Neural progenitor cell (in vitro differentiated cells): ENCODE measurements around the gene GLUL. TPM values are rescaled to one million over a fixed set of nuclear protein-coding genes. Genes with fewer than 3 reads are reported as not detected.

Source experiments
- DNase-seq: peaks from one replicate; pipeline ENCODE4 v3.0.0-alpha.2; 2016; ENCODE audit warnings: low spot score
- H2AFZ ChIP-seq: fragments of 200-600 bp; sonication (generic); replicated peaks from 2 replicates; pipeline ENCODE4 v1.6.1; 2016; ENCODE audit warnings: antibody characterized with exemption
- H3F3A ChIP-seq: fragments of 200-600 bp; sonication (generic); 2 replicates; pipeline ENCODE4 v1.6.1; 2016; ENCODE audit warnings: antibody characterized with exemption, low read depth
- H3K27ac ChIP-seq: fragments of 200-600 bp; sonication (generic); 2 replicates; pipeline ENCODE4 v1.5.1; 2016; ENCODE audit warnings: mild to moderate bottlenecking
- H3K27me3 ChIP-seq: fragments of 200-600 bp; sonication (generic); 2 replicates; pipeline ENCODE4 v1.6.1; 2016; ENCODE audit warnings: mild to moderate bottlenecking, moderate library complexity
- H3K36me3 ChIP-seq: fragments of 200-600 bp; sonication (generic); 2 replicates; pipeline ENCODE4 v1.5.1; 2016
- H3K4me1 ChIP-seq: fragments of 200-600 bp; sonication (generic); 2 replicates; pipeline ENCODE4 v1.6.1; 2016; ENCODE audit warnings: mixed run types
- H3K4me2 ChIP-seq: fragments of 200-600 bp; sonication (generic); 2 replicates; pipeline ENCODE4 v1.6.1; 2016
- H3K4me3 ChIP-seq: fragments of 200-600 bp; sonication (generic); 2 replicates; pipeline ENCODE4 v1.5.1; 2016
- H3K79me2 ChIP-seq: fragments of 200-600 bp; sonication (generic); 2 replicates; pipeline ENCODE4 v1.6.1; 2016; ENCODE audit warnings: low read depth
- H3K9ac ChIP-seq: fragments of 200-600 bp; sonication (generic); 2 replicates; pipeline ENCODE4 v1.6.1; 2016
- H3K9me3 ChIP-seq: fragments of 200-600 bp; sonication (generic); 2 replicates; pipeline ENCODE4 v1.5.1; 2016; ENCODE audit warnings: low read depth
- H4K20me1 ChIP-seq: fragments of 200-600 bp; sonication (generic); 2 replicates; pipeline ENCODE4 v1.6.1; 2016; ENCODE audit warnings: low read depth
- H3K27ac Mint-ChIP-seq: 3 replicates; pipeline ENCODE4 v1.8.0; 2021; ENCODE audit warnings: mixed read lengths
- H3K27me3 Mint-ChIP-seq: 2 replicates; pipeline ENCODE4 v1.8.0; 2022; ENCODE audit warnings: low read depth, mild to moderate bottlenecking, inconsistent platforms, moderate library complexity, mixed read lengths; ENCODE audit not compliant: insufficient read depth
- H3K36me3 Mint-ChIP-seq: 3 replicates; pipeline ENCODE4 v1.8.0; 2021; ENCODE audit warnings: mixed read lengths
- H3K4me1 Mint-ChIP-seq: 3 replicates; pipeline ENCODE4 v1.8.0; 2021; ENCODE audit warnings: mixed read lengths
- H3K4me3 Mint-ChIP-seq: 3 replicates; pipeline ENCODE4 v1.8.0; 2021; ENCODE audit warnings: mild to moderate bottlenecking, moderate library complexity, mixed read lengths
- H3K9me3 Mint-ChIP-seq: 3 replicates; pipeline ENCODE4 v1.8.0; 2020; ENCODE audit warnings: mixed read lengths
- CTCF ChIP-seq: fragments of 200-600 bp; sonication (generic); IDR thresholded peaks from 2 replicates; pipeline ENCODE4 v1.5.1; 2017; ENCODE audit warnings: antibody characterized with exemption, mild to moderate bottlenecking
- EZH2 ChIP-seq: fragments of 200-600 bp; sonication (generic); IDR thresholded peaks from 2 replicates; pipeline ENCODE4 v1.6.1; 2017; ENCODE audit warnings: antibody characterized with exemption, mild to moderate bottlenecking, moderate library complexity
- EZH2phosphoT487 ChIP-seq: fragments of 200-600 bp; sonication (generic); IDR thresholded peaks from 2 replicates; pipeline ENCODE4 v1.6.1; 2017; ENCODE audit warnings: antibody characterized with exemption
- total RNA-seq: library from RNA; depleted of rRNA; stranded (reverse); fragments of >200 nt; gene quantifications from 2 replicates; pipeline ENCODE4 v1.2.3, GENCODE V29; 2015; ENCODE audit warnings: low replicate concordance

GLUL gene
- total RNA-seq, 1 donor from 2014 or later, result 428 TPM

GRCh38 chr1:182355723-182356098 lies 35.9 kb downstream of the GLUL start:
- H3K27me3 Mint-ChIP-seq, result peaks cover 8% of the 10 kb centered on the region
- Histone ChIP-seq H3K27ac (no peak overlapping the region), H3K27me3 (no peaks in the 10 kb centered on the region), H3K9me3 (no peaks in the 10 kb centered on the region), H3K4me2 (no peak overlapping the region), H3K36me3 (no peaks in the 10 kb centered on the region), H3K79me2 (no peaks in the 10 kb centered on the region), H3F3A (peaks cover 29% of the 10 kb centered on the region), H2AFZ (no peak overlapping the region), H3K4me3 (no peak overlapping the region), H3K9ac (no peak overlapping the region), H3K4me1 (peaks cover 39% of the 10 kb centered on the region), H4K20me1 (no peaks in the 10 kb centered on the region)
- no peak overlapping the region for H3K4me3 Mint-ChIP-seq
- H3K4me1 Mint-ChIP-seq, result peaks cover 40% of the 10 kb centered on the region
- no peaks in the 10 kb centered on the region for H3K36me3 Mint-ChIP-seq
- H3K9me3 Mint-ChIP-seq, result peaks cover 2% of the 10 kb centered on the region
- DNase-seq, result no peak
- TF ChIP-seq EZH2 (no peak), CTCF (no peak)
- H3K27ac Mint-ChIP-seq, result no peak overlapping the region

GRCh38 chr1:182351790-182352364 lies 39.7 kb downstream of the GLUL start:
- H3K9ac ChIP-seq, result no peak overlapping the region
- no peaks in the 10 kb centered on the region for H4K20me1 ChIP-seq
- no peak overlapping the region for H3K27ac ChIP-seq
- Mint-ChIP-seq H3K27ac (no peak overlapping the region), H3K4me1 (peaks cover 14% of the 10 kb centered on the region), H3K9me3 (no peaks in the 10 kb centered on the region), H3K27me3 (peaks cover 5% of the 10 kb centered on the region), H3K4me3 (no peak overlapping the region), H3K36me3 (no peaks in the 10 kb centered on the region)
- peaks cover 16% of the 10 kb centered on the region for H3K4me1 ChIP-seq
- H3K79me2 ChIP-seq, result no peaks in the 10 kb centered on the region
- H3K36me3 ChIP-seq, result no peaks in the 10 kb centered on the region
- no peak for TF ChIP-seq CTCF
- no peak for TF ChIP-seq EZH2
- TF ChIP-seq EZH2phosphoT487, result no peak
- H3K4me3 ChIP-seq, result no peak overlapping the region
- no peak overlapping the region for H3K4me2 ChIP-seq
- H3K9me3 ChIP-seq, result no peaks in the 10 kb centered on the region
- no peaks in the 10 kb centered on the region for H3K27me3 ChIP-seq
- H2AFZ ChIP-seq, result no peak overlapping the region
- peaks cover under 1% of the 10 kb centered on the region for H3F3A ChIP-seq
- DNase-seq, result no peak

GRCh38 chr1:182350839-182351238 lies 40.8 kb downstream of the GLUL start:
- peaks cover 6% of the 10 kb centered on the region for H3K27me3 Mint-ChIP-seq
- Histone ChIP-seq H4K20me1 (no peaks in the 10 kb centered on the region), H3K9me3 (no peaks in the 10 kb centered on the region), H3K27me3 (no peaks in the 10 kb centered on the region), H3K4me1 (peaks cover 11% of the 10 kb centered on the region), H3K9ac (no peak overlapping the region), H2AFZ (no peak overlapping the region), H3K27ac (no peak overlapping the region), H3F3A (no peaks in the 10 kb centered on the region), H3K36me3 (no peaks in the 10 kb centered on the region), H3K79me2 (no peaks in the 10 kb centered on the region), H3K4me2 (no peak overlapping the region), H3K4me3 (no peak overlapping the region)
- no peak overlapping the region for H3K4me3 Mint-ChIP-seq
- no peak for TF ChIP-seq CTCF
- TF ChIP-seq EZH2phosphoT487, result no peak
- TF ChIP-seq EZH2, result no peak
- no peaks in the 10 kb centered on the region for H3K9me3 Mint-ChIP-seq
- DNase-seq, result no peak
- no peak overlapping the region for H3K27ac Mint-ChIP-seq
- peaks cover 7% of the 10 kb centered on the region for H3K4me1 Mint-ChIP-seq
- no peaks in the 10 kb centered on the region for H3K36me3 Mint-ChIP-seq
